ENCODE measurements around the gene ATP6V0A4. TPM values are rescaled to one million over a fixed set of nuclear protein-coding genes. Genes with fewer than 3 reads are reported as not detected.

Gene ATP6V0A4
- total RNA-seq, 1 experiment from 2014 or later: 1.1 TPM

DNA sequence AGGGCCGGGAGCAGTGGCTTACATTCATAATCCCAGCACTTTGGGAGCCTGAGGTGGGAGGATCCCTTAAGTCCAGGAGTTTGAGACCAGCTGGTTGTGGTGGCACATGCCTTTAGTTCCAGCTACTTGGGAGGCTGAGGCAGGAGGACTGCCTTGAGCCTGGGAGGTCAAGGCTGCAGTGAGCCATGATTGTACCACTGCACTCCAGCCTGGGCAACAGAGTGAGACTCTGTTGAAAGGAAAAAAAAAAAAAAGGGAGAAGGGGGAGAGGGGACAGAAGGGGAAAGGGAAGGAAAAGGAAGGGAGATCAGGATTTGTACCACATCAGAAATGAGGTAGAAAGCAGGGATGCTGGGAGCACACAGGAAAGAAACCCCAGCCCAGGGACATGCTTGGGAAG is 58.1 kb downstream of the ATP6V0A4 start (continued):
- TF ChIP-seq TP53 (CRISPR knock-in tag; IDR thresholded peaks at IDR 0.05) (no peak), ZNF263 (CRISPR knock-in tag; IDR thresholded peaks at IDR 0.05; ENCODE audit: low read depth) (no peak), ELF4 (CRISPR knock-in tag; IDR thresholded peaks at IDR 0.05; ENCODE audit: low read depth) (no peak), GTF2I (CRISPR knock-in tag; conservative IDR thresholded peaks at IDR 0.05) (no peak), FOXP1 (CRISPR knock-in tag; IDR thresholded peaks at IDR 0.05; ENCODE audit: borderline replicate concordance) (no peak), GRHL2 (CRISPR knock-in tag; IDR thresholded peaks at IDR 0.05; ENCODE audit: insufficient replicate concordance, severe bottlenecking) (no peak), FOXK1 (CRISPR knock-in tag; IDR thresholded peaks at IDR 0.05) (no peak), ATF1 (CRISPR knock-in tag; IDR thresholded peaks at IDR 0.05) (no peak)
- TF ChIP-seq, protein P1, sequence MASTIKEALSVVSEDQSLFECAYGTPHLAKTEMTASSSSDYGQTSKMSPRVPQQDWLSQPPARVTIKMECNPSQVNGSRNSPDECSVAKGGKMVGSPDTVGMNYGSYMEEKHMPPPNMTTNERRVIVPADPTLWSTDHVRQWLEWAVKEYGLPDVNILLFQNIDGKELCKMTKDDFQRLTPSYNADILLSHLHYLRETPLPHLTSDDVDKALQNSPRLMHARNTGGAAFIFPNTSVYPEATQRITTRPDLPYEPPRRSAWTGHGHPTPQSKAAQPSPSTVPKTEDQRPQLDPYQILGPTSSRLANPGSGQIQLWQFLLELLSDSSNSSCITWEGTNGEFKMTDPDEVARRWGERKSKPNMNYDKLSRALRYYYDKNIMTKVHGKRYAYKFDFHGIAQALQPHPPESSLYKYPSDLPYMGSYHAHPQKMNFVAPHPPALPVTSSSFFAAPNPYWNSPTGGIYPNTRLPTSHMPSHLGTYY (CRISPR knock-in tag; IDR thresholded peaks at IDR 0.05): no peak
- TF ChIP-seq, protein P2, sequence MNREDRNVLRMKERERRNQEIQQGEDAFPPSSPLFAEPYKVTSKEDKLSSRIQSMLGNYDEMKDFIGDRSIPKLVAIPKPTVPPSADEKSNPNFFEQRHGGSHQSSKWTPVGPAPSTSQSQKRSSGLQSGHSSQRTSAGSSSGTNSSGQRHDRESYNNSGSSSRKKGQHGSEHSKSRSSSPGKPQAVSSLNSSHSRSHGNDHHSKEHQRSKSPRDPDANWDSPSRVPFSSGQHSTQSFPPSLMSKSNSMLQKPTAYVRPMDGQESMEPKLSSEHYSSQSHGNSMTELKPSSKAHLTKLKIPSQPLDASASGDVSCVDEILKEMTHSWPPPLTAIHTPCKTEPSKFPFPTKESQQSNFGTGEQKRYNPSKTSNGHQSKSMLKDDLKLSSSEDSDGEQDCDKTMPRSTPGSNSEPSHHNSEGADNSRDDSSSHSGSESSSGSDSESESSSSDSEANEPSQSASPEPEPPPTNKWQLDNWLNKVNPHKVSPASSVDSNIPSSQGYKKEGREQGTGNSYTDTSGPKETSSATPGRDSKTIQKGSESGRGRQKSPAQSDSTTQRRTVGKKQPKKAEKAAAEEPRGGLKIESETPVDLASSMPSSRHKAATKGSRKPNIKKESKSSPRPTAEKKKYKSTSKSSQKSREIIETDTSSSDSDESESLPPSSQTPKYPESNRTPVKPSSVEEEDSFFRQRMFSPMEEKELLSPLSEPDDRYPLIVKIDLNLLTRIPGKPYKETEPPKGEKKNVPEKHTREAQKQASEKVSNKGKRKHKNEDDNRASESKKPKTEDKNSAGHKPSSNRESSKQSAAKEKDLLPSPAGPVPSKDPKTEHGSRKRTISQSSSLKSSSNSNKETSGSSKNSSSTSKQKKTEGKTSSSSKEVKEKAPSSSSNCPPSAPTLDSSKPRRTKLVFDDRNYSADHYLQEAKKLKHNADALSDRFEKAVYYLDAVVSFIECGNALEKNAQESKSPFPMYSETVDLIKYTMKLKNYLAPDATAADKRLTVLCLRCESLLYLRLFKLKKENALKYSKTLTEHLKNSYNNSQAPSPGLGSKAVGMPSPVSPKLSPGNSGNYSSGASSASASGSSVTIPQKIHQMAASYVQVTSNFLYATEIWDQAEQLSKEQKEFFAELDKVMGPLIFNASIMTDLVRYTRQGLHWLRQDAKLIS (CRISPR knock-in tag; IDR thresholded peaks at IDR 0.05; ENCODE audit: borderline replicate concordance): no peak
- TF ChIP-seq, protein P3, sequence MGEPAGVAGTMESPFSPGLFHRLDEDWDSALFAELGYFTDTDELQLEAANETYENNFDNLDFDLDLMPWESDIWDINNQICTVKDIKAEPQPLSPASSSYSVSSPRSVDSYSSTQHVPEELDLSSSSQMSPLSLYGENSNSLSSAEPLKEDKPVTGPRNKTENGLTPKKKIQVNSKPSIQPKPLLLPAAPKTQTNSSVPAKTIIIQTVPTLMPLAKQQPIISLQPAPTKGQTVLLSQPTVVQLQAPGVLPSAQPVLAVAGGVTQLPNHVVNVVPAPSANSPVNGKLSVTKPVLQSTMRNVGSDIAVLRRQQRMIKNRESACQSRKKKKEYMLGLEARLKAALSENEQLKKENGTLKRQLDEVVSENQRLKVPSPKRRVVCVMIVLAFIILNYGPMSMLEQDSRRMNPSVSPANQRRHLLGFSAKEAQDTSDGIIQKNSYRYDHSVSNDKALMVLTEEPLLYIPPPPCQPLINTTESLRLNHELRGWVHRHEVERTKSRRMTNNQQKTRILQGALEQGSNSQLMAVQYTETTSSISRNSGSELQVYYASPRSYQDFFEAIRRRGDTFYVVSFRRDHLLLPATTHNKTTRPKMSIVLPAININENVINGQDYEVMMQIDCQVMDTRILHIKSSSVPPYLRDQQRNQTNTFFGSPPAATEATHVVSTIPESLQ (CRISPR knock-in tag; IDR thresholded peaks at IDR 0.05): no peak
- TF ChIP-seq, protein P4, sequence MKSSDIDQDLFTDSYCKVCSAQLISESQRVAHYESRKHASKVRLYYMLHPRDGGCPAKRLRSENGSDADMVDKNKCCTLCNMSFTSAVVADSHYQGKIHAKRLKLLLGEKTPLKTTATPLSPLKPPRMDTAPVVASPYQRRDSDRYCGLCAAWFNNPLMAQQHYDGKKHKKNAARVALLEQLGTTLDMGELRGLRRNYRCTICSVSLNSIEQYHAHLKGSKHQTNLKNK (CRISPR knock-in tag; IDR thresholded peaks at IDR 0.05): no peak
- TF ChIP-seq, protein P5, sequence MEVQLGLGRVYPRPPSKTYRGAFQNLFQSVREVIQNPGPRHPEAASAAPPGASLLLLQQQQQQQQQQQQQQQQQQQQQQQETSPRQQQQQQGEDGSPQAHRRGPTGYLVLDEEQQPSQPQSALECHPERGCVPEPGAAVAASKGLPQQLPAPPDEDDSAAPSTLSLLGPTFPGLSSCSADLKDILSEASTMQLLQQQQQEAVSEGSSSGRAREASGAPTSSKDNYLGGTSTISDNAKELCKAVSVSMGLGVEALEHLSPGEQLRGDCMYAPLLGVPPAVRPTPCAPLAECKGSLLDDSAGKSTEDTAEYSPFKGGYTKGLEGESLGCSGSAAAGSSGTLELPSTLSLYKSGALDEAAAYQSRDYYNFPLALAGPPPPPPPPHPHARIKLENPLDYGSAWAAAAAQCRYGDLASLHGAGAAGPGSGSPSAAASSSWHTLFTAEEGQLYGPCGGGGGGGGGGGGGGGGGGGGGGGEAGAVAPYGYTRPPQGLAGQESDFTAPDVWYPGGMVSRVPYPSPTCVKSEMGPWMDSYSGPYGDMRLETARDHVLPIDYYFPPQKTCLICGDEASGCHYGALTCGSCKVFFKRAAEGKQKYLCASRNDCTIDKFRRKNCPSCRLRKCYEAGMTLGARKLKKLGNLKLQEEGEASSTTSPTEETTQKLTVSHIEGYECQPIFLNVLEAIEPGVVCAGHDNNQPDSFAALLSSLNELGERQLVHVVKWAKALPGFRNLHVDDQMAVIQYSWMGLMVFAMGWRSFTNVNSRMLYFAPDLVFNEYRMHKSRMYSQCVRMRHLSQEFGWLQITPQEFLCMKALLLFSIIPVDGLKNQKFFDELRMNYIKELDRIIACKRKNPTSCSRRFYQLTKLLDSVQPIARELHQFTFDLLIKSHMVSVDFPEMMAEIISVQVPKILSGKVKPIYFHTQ (CRISPR knock-in tag; IDR thresholded peaks at IDR 0.05): no peak

DNA sequence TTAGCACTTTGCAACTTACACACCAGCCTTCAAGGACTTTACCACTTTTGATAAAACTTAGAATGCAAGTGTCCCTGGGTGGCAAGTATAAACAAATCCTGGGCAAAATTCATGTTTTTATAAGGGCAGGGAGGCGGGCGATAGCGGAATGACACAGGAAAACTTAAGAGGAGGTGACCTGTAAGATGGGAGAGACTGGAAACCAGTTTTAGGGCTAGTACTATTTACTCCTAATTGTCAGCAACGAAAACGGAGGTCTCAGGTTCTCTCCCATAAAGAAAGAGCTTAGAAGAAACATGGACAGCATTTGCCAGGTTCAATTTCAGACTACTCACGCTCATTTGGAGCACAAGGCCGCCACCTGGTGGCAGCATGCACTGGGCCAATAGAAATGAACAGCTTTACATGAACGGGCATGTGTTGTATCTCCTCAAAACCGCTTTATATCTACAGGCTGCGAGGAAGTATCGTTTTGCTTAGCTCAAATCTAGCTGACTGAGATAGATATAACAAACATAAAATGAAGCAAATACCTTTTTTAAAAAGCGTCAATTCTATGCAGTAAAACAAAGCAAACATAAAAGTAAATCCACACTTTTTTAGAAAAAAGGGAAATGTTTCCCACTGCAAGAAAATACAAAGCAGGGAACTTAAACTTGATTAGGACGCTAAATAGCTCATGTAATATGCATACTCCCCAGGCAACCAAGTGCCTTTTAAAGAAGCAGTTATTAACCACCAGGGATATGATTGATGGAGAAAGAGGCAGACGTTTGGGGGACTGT is 59.3 kb downstream of the ATP6V0A4 start:
- CTCF ChIA-PET: interaction anchor here (0.5 to 1.9 kb wide), 53 partner anchors 9 to 918 kb away, joined by 3 to 24 read pairs (median 4); partner anchors contain the start of genes ATP6V0A4, CREB3L2 and TMEM213
- Mint-ChIP-seq H3K9me3 (peaks cover 3% of the 10 kb centered on the region; the same call in 1 of the 2 replicates), H3K27ac (no peak overlapping the region), H3K36me3 (peaks cover 4% of the 10 kb centered on the region), H3K4me3 (no peak overlapping the region), H3K27me3 (ENCODE audit: low read depth) (no peaks in the 10 kb centered on the region), H3K4me1 (peaks cover 24% of the 10 kb centered on the region)
- DNase-seq (ENCODE audit: low spot score) (peak; percentile 85), ATAC-seq (peak; percentile 93)
- POLR2A ChIA-PET: no interaction called here
- TF ChIP-seq TEAD4 (CRISPR knock-in tag; IDR thresholded peaks at IDR 0.05) (no peak), RORB (CRISPR knock-in tag; IDR thresholded peaks at IDR 0.05) (no peak), ETV6 (CRISPR knock-in tag; IDR thresholded peaks at IDR 0.05) (peak; percentile 43; the same call in 1 of the 2 replicates), SP1 (CRISPR knock-in tag; conservative IDR thresholded peaks at IDR 0.05) (no peak), NR1H2 (CRISPR knock-in tag; IDR thresholded peaks at IDR 0.05) (no peak), FOXP1 (CRISPR knock-in tag; IDR thresholded peaks at IDR 0.05; ENCODE audit: borderline replicate concordance) (no peak)
- TF ChIP-seq, protein P6, sequence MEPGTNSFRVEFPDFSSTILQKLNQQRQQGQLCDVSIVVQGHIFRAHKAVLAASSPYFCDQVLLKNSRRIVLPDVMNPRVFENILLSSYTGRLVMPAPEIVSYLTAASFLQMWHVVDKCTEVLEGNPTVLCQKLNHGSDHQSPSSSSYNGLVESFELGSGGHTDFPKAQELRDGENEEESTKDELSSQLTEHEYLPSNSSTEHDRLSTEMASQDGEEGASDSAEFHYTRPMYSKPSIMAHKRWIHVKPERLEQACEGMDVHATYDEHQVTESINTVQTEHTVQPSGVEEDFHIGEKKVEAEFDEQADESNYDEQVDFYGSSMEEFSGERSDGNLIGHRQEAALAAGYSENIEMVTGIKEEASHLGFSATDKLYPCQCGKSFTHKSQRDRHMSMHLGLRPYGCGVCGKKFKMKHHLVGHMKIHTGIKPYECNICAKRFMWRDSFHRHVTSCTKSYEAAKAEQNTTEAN (CRISPR knock-in tag; IDR thresholded peaks at IDR 0.05): no peak
- TF ChIP-seq, protein P7, sequence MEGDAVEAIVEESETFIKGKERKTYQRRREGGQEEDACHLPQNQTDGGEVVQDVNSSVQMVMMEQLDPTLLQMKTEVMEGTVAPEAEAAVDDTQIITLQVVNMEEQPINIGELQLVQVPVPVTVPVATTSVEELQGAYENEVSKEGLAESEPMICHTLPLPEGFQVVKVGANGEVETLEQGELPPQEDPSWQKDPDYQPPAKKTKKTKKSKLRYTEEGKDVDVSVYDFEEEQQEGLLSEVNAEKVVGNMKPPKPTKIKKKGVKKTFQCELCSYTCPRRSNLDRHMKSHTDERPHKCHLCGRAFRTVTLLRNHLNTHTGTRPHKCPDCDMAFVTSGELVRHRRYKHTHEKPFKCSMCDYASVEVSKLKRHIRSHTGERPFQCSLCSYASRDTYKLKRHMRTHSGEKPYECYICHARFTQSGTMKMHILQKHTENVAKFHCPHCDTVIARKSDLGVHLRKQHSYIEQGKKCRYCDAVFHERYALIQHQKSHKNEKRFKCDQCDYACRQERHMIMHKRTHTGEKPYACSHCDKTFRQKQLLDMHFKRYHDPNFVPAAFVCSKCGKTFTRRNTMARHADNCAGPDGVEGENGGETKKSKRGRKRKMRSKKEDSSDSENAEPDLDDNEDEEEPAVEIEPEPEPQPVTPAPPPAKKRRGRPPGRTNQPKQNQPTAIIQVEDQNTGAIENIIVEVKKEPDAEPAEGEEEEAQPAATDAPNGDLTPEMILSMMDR (IDR thresholded peaks at IDR 0.05): peak; percentile 87
